Activated CD4-positive, alpha-beta T cell treated with anti-CD3 and anti-CD28 coated beads for 4 hours (primary cell): Measurements from ENCODE around the gene SURF1.
"Not testable (repeated sequence)": the region's sequence is repeated elsewhere in the genome, so short reads cannot be mapped to it uniquely, and the experiment has no call there.

Experiments used
- DNase-seq, 2 donors: peaks; one replicate each; pipeline ENCODE4 v3.0.0-alpha.2; 2020

The SURF1 gene

GRCh38 chr9:133382507-133383141 lies 26.3 kb upstream of the SURF1 start:
- DNase-seq = no peak

GRCh38 chr9:133380734-133381133 lies 24.4 kb upstream of the SURF1 start:
- no peak for DNase-seq

GRCh38 chr9:133379153-133380086 lies 23.1 kb upstream of the SURF1 start:
- DNase-seq = no peak

GRCh38 chr9:133378408-133378962 lies 22.2 kb upstream of the SURF1 start:
- no peak for DNase-seq

GRCh38 chr9:133377721-133378216 lies 21.5 kb upstream of the SURF1 start:
- DNase-seq = no peak

- DNase-seq = not testable (repeated sequence)
Observed at GRCh38 chr9:133377280-133377679, 21.0 kb upstream of the SURF1 start.

- DNase-seq = peak; percentile 90 to 94
Observed at GRCh38 chr9:133375724-133376654, 19.7 kb upstream of the SURF1 start, which contains the start of the genes STKLD1 and SURF4. TSS of gene STKLD1 (plus strand) at chr9:133376366. CDS start at chr9:133376474, 108 bp downstream. TSS of gene SURF4 (minus strand) at chr9:133376060. CDS start at chr9:133375969, 91 bp downstream.

- no peak for DNase-seq
Observed at GRCh38 chr9:133375116-133375723, 18.9 kb upstream of the SURF1 start.

GRCh38 chr9:133374612-133375115 lies 18.4 kb upstream of the SURF1 start:
- DNase-seq = no peak

- no peak for DNase-seq
Observed at GRCh38 chr9:133372144-133372543, 15.9 kb upstream of the SURF1 start.

GRCh38 chr9:133371261-133371711 lies 15.0 kb upstream of the SURF1 start:
- DNase-seq = peak; percentile 70 to 73

- DNase-seq = peak; percentile 31 to 39
Observed at GRCh38 chr9:133370685-133371084, 14.4 kb upstream of the SURF1 start.

GRCh38 chr9:133369933-133370332 lies 13.6 kb upstream of the SURF1 start:
- DNase-seq = no peak

GRCh38 chr9:133369422-133369821 lies 13.1 kb upstream of the SURF1 start:
- DNase-seq = no peak

GRCh38 chr9:133368249-133368881 lies 12.1 kb upstream of the SURF1 start:
- no peak for DNase-seq

GRCh38 chr9:133367778-133368177 lies 11.5 kb upstream of the SURF1 start:
- DNase-seq = no peak

GRCh38 chr9:133367221-133367620 lies 10.9 kb upstream of the SURF1 start:
- no peak for DNase-seq

GRCh38 chr9:133366435-133366834 lies 10.1 kb upstream of the SURF1 start:
- DNase-seq = no peak

GRCh38 chr9:133362359-133363044 lies 6.2 kb upstream of the SURF1 start:
- no peak for DNase-seq

- DNase-seq = no peak
Observed at GRCh38 chr9:133361507-133362092, 5.3 kb upstream of the SURF1 start.
